ENCODE measurements around the gene FBLN1.
"Not testable (repeated sequence)": the region's sequence is repeated elsewhere in the genome, so short reads cannot be mapped to it uniquely, and the experiment has no call there.

The FBLN1 gene

GRCh38 chr22:45585946-45586540 lies 83.4 kb downstream of the FBLN1 start:
- no peak for DNase-seq (ENCODE audit: low read depth)

- no peak for DNase-seq (ENCODE audit: low read depth)
Measured at GRCh38 chr22:45586651-45587405, 84.1 kb downstream of the FBLN1 start.

GRCh38 chr22:45587638-45588505 lies 85.2 kb downstream of the FBLN1 start:
- DNase-seq (ENCODE audit: low read depth), result peak; percentile 64

- DNase-seq (ENCODE audit: low read depth), result no peak
Measured at GRCh38 chr22:45589556-45589955, 86.9 kb downstream of the FBLN1 start.

GRCh38 chr22:45590262-45590661 lies 87.6 kb downstream of the FBLN1 start:
- no peak for DNase-seq (ENCODE audit: low read depth)

GRCh38 chr22:45591633-45592213 lies 89.0 kb downstream of the FBLN1 start:
- not testable (repeated sequence) for DNase-seq (ENCODE audit: low read depth)

- no peak for DNase-seq (ENCODE audit: low read depth)
Measured at GRCh38 chr22:45594123-45594941, 91.6 kb downstream of the FBLN1 start.

- no peak for DNase-seq (ENCODE audit: low read depth)
Measured at GRCh38 chr22:45597460-45598192, 94.9 kb downstream of the FBLN1 start.

GRCh38 chr22:45598596-45599217 lies 96.0 kb downstream of the FBLN1 start:
- DNase-seq (ENCODE audit: low read depth), result no peak

- DNase-seq (ENCODE audit: low read depth), result no peak
Measured at GRCh38 chr22:45599836-45600577, 97.3 kb downstream of the FBLN1 start.

GRCh38 chr22:45600790-45601730 lies 98.4 kb downstream of the FBLN1 start:
- DNase-seq (ENCODE audit: low read depth), result peak; percentile 45

- no peak for DNase-seq (ENCODE audit: low read depth)
Measured at GRCh38 chr22:45602004-45602733, 99.5 kb downstream of the FBLN1 start.

- no peak for DNase-seq (ENCODE audit: low read depth)
Measured at GRCh38 chr22:45602824-45603595, 100.3 kb downstream of the FBLN1 start.

GRCh38 chr22:45603619-45604018 lies 100.9 kb downstream of the FBLN1 start:
- no peak for DNase-seq (ENCODE audit: low read depth)

GRCh38 chr22:45608045-45608444 lies 105.4 kb downstream of the FBLN1 start:
- not testable (repeated sequence) for DNase-seq (ENCODE audit: low read depth)

- peak; percentile 84 for DNase-seq (ENCODE audit: low read depth)
Measured at GRCh38 chr22:45608763-45609180, 106.1 kb downstream of the FBLN1 start.

- DNase-seq (ENCODE audit: low read depth), result peak; percentile 61
Measured at GRCh38 chr22:45612451-45612901, 109.8 kb downstream of the FBLN1 start.

All from iris pigment epithelial cell (primary cell).